LNCAP (cell line): ENCODE data around the gene CDK5R1.

Source experiments
- TF ChIP-seq, protein P1 (sequence below): fragments of 450-650 bp; IDR thresholded peaks from 2 replicates; pipeline ENCODE4 v1.5.1; 2017; ENCODE audit warnings: mild to moderate bottlenecking

The CDK5R1 gene

DNA sequence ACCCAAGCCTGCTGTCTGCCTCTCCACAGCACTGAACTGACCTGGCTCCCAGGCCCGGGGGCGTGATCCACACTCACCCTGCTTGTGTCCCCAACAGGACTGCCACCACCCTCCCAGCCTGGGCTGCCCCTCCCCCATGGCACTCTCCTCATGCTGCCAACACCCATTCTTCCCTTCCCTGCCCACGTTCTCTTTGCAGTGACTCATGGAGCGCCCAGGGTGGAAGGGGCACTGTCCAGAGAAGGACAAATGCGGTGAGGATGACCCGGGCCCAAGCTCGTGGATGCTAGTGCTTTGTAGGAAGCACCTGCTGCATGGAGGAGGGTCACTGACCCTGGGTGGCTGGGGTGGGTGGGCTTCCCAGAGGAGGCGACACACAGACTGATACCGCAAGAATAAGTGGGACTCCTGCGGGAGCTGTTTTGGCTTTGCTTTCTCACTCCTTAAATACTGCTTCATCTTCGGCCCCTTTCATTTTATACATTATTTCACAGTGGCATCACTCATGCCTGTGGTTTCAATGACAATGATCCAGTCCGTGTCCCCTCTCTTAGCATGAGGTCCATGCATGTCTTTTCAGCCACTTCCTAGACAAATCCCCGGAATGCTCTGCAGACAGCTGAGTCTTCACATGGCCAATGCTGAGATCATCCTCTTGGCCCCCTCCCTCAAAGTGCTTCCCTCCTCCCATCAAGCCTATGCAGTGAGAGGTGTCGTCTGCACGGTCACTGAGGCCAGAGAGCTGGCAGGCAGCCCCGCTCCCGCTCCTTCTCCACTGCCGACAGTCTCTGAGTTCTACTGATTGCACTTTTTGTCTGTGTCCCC lies 17.6 kb downstream of the CDK5R1 start:
- TF ChIP-seq, protein P1, sequence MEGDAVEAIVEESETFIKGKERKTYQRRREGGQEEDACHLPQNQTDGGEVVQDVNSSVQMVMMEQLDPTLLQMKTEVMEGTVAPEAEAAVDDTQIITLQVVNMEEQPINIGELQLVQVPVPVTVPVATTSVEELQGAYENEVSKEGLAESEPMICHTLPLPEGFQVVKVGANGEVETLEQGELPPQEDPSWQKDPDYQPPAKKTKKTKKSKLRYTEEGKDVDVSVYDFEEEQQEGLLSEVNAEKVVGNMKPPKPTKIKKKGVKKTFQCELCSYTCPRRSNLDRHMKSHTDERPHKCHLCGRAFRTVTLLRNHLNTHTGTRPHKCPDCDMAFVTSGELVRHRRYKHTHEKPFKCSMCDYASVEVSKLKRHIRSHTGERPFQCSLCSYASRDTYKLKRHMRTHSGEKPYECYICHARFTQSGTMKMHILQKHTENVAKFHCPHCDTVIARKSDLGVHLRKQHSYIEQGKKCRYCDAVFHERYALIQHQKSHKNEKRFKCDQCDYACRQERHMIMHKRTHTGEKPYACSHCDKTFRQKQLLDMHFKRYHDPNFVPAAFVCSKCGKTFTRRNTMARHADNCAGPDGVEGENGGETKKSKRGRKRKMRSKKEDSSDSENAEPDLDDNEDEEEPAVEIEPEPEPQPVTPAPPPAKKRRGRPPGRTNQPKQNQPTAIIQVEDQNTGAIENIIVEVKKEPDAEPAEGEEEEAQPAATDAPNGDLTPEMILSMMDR = no peak

DNA sequence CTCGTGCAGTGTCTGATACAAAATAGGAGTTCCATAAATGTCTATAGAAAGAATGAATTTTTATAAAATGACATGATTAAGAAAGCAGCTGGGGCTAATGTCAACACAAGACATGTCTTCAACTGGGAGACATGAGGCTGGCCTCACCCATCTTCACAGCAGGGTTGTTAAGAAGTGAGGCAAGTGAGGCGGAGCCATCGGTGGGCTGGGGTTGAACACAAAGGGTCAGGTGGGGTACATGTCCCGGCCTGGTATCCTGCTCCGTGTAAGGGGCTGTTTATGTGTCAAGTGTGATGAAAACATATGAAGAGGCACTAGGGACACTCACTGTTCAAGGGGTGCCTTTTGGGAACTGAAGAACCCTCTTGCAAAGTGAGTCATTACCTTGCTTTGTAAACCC lies 22.1 kb downstream of the CDK5R1 start:
- TF ChIP-seq, protein P1 = no peak

DNA sequence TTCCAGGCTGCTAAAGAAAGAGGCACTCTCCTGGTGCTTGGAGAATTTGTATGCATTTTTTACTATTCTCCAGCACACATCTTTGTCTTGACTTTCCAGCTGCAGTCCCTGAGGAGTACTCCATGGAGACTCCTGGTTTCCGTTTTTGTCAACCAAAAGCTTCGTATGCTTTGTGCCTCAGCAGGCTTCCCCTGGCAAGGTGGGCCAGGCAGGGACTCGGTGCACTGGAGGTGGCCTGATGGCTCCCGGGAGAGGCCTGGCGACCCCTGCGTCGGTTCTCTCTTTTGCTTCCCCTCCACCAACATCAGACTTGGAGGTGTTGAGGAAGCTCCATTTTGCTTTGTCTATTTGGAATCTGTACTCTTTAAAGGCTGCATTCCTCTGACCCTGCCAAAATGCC lies 23.7 kb downstream of the CDK5R1 start:
- TF ChIP-seq, protein P1 = no peak

DNA sequence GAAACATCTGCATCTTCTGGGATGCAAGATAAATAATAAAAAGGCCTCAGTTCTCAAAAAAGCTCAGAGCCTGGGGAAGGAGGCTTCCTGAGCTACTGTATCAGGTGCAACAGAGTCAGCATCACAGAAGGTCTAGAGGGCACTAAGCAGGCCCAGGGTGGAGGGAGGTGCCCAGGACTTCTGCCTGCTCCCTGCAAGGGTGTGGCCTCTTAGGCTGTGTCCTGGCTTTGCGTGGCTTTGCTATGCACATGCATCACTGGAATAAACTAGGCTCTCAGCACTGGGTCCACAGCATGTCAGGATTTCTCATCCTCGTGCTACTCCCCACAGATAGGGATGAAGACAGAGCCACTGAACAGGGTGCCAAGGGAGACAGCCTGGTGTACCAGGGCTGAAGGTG lies 25.5 kb downstream of the CDK5R1 start:
- TF ChIP-seq, protein P1 = no peak

DNA sequence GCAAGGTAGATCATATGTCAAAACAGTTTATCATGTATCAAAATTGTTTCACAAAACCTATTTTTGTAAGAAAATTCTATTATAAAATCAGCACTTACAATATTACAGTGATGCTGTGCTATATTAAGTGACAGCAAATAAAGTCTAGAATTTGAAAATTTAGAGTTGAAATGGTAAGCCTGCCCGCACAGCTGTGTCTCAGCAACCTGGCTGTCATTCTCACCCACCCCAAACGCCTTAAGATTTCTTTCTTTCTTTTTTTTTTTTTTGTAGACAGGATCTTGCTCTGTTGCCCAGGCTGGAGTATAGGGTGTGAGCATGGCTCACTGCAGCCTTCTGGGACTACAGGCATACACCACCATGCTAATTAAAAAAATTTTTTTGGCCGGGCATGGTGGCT lies 26.8 kb downstream of the CDK5R1 start:
- TF ChIP-seq, protein P1 = no peak

DNA sequence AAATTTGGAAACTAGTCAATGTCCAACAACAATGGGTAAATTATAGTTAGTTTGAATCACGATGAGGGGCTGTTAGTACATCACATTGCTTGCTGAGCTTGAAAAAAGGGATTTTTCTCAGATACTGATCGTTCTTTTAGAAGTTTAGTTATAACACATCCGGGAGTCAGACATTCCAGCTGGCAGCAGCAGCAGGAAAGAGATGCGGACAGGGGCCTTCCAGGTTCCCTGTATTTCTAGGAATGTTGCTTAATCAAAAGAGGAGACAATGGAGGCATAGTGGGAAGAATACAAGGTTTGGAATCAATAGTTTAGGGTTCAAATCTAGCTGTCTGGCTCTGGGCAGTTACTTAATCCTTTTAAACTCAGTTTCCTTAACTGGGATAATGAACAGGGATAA lies 27.8 kb downstream of the CDK5R1 start:
- TF ChIP-seq, protein P1 = no peak

DNA sequence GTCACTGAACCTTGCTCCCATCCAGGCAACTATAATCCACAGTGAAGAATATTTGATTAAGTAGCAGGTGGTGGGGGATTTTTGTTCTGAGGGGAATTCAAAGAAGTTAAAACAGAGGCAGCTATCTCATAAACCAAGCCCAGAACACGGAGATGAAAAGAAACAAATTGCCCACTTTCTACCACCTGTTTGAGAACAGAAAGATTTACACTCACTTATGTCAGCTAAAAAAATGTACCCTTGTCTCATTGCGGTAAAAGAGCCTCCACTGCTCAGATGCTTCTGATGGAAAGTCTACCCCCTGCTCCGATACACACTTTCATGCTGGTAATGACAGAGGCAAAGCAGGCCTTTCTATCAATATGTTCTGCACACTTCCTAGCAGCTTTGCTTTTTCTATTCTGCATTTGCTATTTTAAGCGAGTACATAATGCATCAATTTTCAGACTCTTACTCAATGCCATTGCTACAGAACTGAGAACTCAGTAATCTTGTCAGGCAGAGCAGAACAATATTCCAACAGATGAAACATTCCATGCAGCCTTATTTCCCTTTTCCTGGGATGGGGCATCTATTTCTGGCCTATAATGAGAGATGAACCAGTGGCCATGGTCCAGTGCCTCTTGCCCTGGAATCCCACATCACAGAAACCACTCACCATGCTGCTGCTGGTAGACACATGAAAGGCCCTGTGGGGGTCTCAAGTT lies 29.0 kb downstream of the CDK5R1 start:
- TF ChIP-seq, protein P1 = no peak
